ENCODE measurements around the gene ZFYVE28.

The ZFYVE28 gene

GRCh38 chr4:2256156-2256731 is 162.2 kb downstream of the ZFYVE28 start:
- no peak for DNase-seq

DNA sequence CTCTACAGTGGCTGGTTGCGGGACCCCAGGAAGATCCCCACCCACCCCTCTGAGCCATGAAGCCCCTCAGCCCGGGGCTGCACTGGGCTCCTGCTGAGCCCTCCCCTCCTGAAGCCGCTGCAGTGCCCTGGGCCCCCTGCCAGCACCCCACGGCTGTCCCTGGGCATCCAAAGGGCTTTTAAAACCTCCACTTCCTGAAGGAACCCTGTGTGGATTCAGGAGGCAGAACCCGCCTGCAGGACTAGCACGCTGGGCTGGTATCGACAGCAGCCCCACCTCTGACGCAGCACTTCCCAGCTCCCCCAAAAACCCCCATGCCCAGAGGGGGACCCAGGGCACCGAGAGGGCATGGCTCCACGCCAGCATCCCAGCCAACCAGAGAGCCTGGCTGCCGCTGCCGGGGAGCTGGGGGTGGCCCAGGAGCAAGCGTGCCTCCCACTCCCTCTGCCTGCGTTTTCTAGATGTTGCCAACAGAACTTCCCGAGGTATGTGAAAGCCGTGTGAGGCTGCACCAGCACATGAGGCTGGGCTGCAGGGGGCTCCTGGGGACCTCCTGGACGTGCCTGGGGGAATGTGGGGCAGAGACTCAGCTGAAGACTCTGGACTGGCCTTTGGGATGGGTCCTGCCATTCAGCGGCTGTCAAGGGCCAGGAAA is 162.8 kb downstream of the ZFYVE28 start:
- no peak for DNase-seq

DNA sequence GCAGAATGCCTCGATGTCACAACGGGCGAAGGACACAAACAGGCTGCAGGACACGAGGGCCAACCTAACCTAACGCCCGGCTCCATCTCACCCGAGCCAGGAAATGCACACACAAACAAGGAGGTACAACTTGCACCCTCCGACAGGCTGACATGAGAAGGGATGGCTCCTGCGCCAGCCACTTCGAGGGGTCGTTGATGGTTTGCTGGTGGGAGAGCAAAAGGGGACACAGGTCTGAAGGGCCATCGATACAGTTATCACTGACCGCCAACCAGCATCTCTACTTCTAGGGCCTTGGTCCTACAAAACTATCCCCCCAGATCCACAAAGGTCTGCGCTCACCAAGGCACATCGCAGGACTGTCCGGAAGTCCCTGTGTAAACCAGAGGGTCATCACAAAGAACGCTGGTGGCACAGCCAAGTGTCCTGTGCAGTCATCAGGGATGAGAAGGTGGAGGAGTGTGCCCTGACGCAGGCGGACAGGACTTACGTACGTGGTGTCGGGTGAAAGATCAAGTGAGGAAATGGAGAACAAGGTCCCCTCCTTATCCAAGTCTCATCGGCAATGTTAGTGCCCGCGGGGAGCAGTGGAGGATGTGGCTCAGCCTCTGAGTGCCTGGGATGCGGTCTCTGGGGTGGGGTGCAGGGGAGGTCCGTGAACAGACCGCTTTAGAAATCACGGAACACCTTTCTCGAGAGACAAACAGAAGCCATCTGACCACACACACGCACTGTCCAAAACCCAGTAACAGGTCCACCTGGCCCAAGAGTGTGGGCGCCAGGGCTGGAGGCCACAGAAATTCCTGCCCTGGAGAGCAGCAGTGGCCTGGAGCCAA is 163.6 kb downstream of the ZFYVE28 start:
- DNase-seq, result no peak

GRCh38 chr4:2253160-2254084 is 165.0 kb downstream of the ZFYVE28 start:
- DNase-seq, result no peak

- no peak for DNase-seq
These were observed 165.8 kb downstream of the ZFYVE28 start for GRCh38 chr4:2252530-2253091.

DNA sequence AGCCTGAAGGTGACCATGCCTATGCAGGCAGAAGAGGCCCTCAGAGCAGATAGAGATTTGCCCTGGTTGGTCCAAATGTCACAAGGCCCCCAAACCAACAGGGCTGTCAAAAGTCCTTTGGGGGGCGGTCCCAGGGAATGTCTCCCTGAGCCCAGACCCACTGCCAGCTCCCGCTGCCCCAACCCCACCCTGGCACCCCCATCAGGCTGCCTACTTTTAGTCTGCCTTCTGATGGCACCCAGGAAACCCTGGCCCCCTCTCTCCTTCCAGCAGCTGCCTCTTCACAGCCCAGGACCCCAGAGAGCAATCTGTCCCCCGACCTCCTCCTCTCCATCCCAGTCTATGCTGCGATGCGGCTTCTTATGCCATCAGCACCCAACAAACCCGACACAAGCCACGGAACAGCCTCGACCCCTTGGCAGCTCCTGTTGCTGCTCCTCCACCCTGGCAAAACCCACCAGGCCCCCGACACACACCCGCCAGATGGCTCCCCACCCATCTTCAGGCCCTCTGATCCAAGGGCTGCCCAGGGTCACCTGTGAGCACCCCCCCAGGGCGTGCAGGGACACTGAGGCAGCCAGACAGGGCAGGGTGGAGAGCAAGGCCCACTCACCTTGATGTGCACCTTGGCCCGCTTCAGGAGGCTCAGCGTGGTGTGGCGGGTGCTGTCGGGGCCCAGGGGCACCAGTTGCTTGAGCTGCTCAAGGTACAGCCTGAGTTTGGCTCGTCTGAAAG is 166.5 kb downstream of the ZFYVE28 start:
- DNase-seq, result no peak

GRCh38 chr4:2251073-2251794 is 167.2 kb downstream of the ZFYVE28 start:
- no peak for DNase-seq

GRCh38 chr4:2250357-2251072 is 167.9 kb downstream of the ZFYVE28 start:
- no peak for DNase-seq

DNA sequence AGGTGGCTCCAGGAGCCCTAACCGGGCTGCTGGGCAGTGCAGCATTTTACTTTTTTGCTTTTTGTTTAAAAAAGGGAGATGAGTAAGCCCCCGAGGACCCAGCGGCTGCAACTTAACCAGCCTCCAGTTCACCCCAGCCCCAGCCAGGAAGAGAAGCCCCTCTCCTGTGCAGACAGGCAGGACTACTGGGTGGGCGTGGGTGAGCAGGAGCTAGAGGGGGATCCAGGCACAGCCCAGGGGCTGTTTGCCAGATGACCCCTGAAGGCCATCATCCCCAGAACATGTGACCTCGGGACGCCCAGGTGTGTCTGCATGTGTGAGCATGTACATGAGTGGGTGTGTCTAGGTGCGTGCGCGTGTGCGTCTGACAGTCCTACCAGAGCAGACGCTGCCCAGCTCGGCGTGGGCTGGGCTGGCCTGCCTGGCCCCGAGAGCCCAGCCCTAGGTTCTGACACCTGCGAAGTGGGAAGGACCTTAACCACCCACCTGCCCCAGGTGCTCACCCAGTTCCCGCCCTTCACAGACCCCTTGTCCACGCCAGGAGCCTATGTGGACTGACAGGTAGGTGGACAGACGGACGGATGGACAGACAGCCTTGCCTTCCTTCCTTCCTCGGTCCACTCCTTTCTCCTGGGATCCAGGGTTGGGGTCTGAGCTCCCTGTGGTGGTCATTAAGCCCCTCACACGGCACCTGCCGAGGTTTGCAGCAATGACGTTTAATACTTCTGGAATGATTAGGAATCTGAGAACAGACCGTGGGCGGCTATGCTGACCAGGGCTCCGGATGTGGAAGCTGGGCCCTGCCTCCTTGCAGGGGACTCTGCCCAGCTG is 168.7 kb downstream of the ZFYVE28 start:
- DNase-seq, result no peak

DNA sequence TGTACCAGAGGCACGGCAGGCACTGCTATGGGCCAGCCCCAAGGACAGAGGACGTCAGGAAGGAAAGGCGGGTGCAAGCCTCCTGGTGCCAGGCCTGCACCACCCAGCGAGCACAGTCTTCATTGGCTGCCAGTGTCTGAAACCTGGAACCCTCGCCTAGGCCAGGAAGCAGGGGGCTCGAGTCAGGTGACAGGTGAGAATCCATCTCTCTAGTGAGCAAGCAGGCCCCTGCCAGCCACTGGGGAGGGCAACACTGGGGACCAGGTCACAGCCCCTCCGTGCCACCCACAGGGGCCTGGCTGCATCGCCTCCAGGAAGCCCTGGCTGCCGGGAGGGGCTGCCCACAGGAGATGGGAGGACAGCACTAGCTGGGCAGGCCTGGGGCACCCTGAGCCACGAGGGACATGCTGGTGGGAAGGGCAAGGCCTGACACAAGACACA is 169.6 kb downstream of the ZFYVE28 start:
- DNase-seq, result no peak

DNA sequence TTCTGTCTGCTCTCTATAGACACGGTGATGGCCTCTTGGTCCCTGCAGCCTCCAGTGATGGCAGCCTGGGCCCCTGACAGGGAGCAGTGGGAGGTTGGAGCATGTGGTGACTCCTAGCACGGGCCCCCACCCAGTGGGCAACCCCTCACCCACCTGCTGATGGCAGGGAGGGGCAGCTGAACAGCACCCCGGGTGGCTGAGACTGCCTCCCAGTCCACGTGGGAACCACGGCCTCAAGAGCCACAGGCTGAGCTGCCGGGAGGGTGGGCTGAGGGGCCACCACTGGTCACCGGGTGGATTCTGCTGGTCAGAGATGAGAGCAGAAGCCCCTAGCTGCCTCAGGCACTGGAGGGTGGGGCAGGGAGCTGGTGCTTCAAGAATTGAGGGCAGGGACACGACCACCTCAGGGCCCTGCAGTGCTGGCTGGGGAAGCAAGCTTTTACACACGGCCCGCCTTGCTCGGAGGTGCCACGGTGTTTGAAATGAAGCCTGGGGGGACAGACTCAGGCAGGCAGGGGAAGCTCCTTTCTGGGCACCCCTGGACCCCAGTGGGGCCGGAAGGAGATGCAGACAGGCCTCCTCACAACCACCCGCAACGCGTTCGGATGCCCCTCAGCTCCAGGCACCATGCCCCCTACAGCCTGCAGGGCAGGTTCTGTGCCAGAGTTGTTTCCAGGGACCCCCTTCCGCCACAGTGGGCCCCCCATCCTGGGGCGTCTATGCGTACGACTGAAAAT is 170.2 kb downstream of the ZFYVE28 start:
- DNase-seq, result no peak

DNA sequence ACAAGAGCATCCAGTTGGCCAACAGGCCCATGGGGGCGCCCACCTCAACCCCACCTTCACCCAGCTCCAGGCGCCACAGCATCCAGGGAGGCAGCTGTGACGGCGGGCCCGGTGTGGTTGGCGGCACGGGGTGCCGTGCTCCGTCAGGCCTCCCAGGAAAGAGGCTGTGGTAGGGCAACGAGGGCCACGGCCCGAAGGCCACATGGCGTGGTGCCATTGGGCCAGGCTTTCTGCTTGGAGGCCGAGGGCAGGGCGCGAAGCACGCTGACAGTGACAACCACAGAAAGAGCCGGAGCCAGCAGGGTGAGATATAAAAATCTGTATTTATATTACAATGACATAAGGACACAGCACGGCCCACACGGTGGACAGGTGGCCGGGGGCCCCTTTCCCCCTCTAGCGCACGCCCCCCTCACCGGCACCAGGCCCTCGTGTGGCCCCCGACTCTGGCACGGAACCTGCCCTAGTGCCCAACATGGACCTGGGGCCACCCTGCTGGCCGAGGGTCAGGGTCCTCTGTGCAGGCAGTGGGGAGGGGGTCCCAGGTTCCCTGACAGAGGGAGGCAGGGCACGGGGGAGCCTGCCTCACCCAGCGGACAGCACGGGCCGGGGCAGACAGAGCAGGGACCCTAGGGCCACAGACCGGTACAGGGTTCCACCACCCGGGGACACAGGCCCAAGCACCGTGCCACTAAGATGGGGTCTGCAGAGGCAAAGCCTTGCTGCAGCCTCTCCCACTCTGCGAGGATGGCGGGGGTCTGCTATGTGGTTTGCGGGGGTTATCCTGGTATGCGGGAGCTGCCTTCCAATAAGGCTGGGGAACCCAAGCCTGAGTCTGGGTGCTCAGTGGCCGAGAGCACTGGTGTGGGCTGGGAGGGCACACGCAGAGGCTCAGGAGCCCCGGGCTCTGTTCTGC is 171.1 kb downstream of the ZFYVE28 start:
- DNase-seq, result no peak

DNA sequence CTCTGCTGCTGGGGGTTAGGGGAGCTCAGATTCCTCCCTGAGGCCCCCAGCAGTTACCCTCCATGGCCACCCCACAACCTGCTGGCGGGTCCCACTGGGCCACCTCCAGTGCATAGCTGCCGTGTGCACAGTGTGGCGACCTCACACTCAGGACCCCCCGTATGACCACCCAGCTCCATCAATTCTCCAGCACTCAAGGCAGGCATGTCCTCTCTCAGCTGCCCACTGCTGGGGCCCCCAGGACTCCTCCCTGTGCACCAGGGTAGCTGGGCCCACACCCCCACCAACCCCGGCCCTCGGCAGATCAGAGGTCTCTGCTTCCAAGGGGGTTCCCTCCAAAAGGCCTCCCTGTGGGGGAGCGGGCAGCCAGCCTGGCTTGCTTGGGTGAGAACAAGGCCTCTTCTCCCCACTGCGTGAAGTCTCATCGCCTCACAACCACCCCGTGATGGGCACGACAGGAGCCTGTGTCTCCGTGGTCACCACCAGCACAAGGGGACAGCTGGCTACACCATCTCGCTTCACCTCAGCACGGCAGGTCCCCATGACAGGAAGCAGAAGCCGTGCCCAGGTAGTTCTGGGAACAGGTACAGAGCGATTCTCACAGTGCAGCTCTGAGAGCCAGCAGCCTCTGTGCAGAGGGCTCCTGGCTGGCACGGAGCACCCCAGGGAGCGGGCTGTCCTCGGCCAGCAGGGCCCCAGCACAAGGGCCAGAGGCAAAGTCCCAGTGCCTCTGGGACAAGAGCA is 171.9 kb downstream of the ZFYVE28 start:
- no peak for DNase-seq

GRCh38 chr4:2245787-2246275 is 172.6 kb downstream of the ZFYVE28 start:
- no peak for DNase-seq

- no peak for DNase-seq
These were observed 173.2 kb downstream of the ZFYVE28 start for GRCh38 chr4:2245057-2245786.

All from CD4-positive, alpha-beta T cell treated with Interferon alpha-2 for 1 hour (primary cell).